ENCODE results near the gene DDRGK1.

The DDRGK1 gene

GRCh38 chr20:3246682-3247081, 42.2 kb upstream of the DDRGK1 start:
- DNase-seq (ENCODE audit: low read depth): no peak
- no peak for TF ChIP-seq CTCF (IDR thresholded peaks at IDR 0.05; ENCODE audit: insufficient read depth, low read depth, low read length, missing control alignments)
- no peak overlapping the region for H3K4me3 ChIP-seq (ENCODE audit: low read depth, low read length)

GRCh38 chr20:3245711-3246110, 41.2 kb upstream of the DDRGK1 start:
- no peak for TF ChIP-seq CTCF (IDR thresholded peaks at IDR 0.05; ENCODE audit: insufficient read depth, low read depth, low read length, missing control alignments)

GRCh38 chr20:3245156-3245555, 40.7 kb upstream of the DDRGK1 start:
- TF ChIP-seq CTCF (IDR thresholded peaks at IDR 0.05; ENCODE audit: insufficient read depth, low read depth, low read length, missing control alignments): no peak
- DNase-seq (ENCODE audit: low read depth): no peak
- H3K4me3 ChIP-seq (ENCODE audit: low read depth, low read length): no peak overlapping the region

More at GRCh38 chr20:3245711-3246110, 41.2 kb upstream of the DDRGK1 start:
- no peak overlapping the region for H3K4me3 ChIP-seq (ENCODE audit: low read depth, low read length)
- DNase-seq (ENCODE audit: low read depth): no peak

DNA sequence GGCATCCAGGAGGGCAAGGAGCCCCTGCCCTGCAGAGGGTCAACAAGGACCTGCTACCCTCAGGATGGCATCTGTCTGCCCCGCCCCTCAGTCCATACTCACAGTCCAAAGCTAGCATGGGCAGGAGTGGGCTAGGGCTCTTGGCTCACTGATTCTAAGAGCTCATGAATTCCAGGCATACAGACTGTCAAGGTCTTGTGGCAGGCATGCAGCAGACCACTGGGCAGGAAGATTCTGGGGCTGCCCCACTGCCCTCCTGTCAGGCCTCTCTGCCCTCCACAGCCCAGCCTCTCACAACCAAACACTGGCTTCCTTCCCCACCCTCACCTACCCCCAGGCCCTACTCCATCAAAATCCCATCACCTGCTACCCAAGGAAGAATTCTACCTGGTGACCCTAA, 40.1 kb upstream of the DDRGK1 start:
- H3K4me3 ChIP-seq (ENCODE audit: low read depth, low read length): no peak overlapping the region
- DNase-seq (ENCODE audit: low read depth): no peak
- TF ChIP-seq CTCF (IDR thresholded peaks at IDR 0.05; ENCODE audit: insufficient read depth, low read depth, low read length, missing control alignments): no peak

GRCh38 chr20:3243718-3244358, 39.4 kb upstream of the DDRGK1 start:
- H3K4me3 ChIP-seq (ENCODE audit: low read depth, low read length): no peak overlapping the region
- TF ChIP-seq CTCF (IDR thresholded peaks at IDR 0.05; ENCODE audit: insufficient read depth, low read depth, low read length, missing control alignments): no peak
- no peak for DNase-seq (ENCODE audit: low read depth)

GRCh38 chr20:3242172-3242692, 37.8 kb upstream of the DDRGK1 start:
- no peak for DNase-seq (ENCODE audit: low read depth)
- no peak overlapping the region for H3K4me3 ChIP-seq (ENCODE audit: low read depth, low read length)
- TF ChIP-seq CTCF (IDR thresholded peaks at IDR 0.05; ENCODE audit: insufficient read depth, low read depth, low read length, missing control alignments): no peak

Measured in GM12865 (cell line).